Left ventricle myocardium inferior (tissue), 1 donor: ENCODE data around the gene INPP4B. TPM values are rescaled to one million over a fixed set of nuclear protein-coding genes. Genes with fewer than 3 reads are reported as not detected.

ENCODE experiments used
- DNase-seq: peaks from one replicate; pipeline ENCODE4 v3.0.0-alpha.2; 2020
- H3K27ac ChIP-seq: fragments of 200-600 bp; replicated peaks from 2 replicates; pipeline ENCODE4 v1.8.0; 2021
- H3K27me3 ChIP-seq: fragments of 200-600 bp; 2 replicates; pipeline ENCODE4 v1.8.0; 2021; ENCODE audit warnings: low read depth
- H3K36me3 ChIP-seq: fragments of 200-600 bp; 2 replicates; pipeline ENCODE4 v1.8.0; 2021
- H3K4me1 ChIP-seq: fragments of 200-600 bp; 2 replicates; pipeline ENCODE4 v1.8.0; 2021
- H3K4me3 ChIP-seq: fragments of 200-600 bp; 2 replicates; pipeline ENCODE4 v1.8.0; 2021; ENCODE audit warnings: mild to moderate bottlenecking, moderate library complexity
- H3K9me3 ChIP-seq: fragments of 200-600 bp; replicated peaks from 2 replicates; pipeline ENCODE4 v1.8.0; 2021
- intact Hi-C: fragments of 100-400 bp; cut with micrococcal nuclease; formaldehyde crosslinking; loops from one replicate; pipeline ENCODE4 v1.11.0; 2022
- total RNA-seq: library from RNA; stranded (reverse); fragmentation: NEBNext Ultra II Directional; extraction: Animal tissue kit (Norgen Biotek cat#: 25700); gene quantifications from one replicate; pipeline ENCODE4 v1.2.1, GENCODE V29; 2021
- TF ChIP-seq, protein P1 (sequence below): fragments of 200-600 bp; IDR thresholded peaks from 2 replicates; pipeline ENCODE4 v1.8.0; 2021; ENCODE audit warnings: antibody characterized with exemption, mild to moderate bottlenecking, borderline replicate concordance
- donor health status: DM: no; HTN: yes; CAD: no; lungs with severe emphysema.

Gene INPP4B
- total RNA-seq, 1 donor from 2014 or later: 61.1 TPM

DNA sequence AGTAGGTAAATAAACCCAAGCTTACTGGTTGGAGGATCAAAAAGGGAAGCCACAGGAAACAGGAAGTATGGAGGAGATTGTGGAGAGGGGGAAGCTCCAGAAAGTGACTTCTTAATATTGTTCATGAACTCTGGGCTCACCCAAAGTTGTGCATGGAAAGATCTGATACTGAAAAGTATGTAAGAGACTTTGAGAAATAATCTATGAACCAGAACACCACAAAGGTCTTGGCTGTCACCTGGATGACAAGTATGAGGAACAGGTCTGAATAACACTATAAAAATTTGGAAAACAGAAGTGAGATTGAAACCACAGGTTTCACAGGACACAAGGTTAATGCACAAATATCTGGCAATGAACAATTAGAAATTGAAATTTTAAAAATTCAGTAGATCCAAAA lies 567.4 kb downstream of the INPP4B start:
- no peak for DNase-seq
- H3K36me3 ChIP-seq: no peaks in the 10 kb centered on the region
- peaks cover 6% of the 10 kb centered on the region for H3K4me1 ChIP-seq
- TF ChIP-seq, protein P1, sequence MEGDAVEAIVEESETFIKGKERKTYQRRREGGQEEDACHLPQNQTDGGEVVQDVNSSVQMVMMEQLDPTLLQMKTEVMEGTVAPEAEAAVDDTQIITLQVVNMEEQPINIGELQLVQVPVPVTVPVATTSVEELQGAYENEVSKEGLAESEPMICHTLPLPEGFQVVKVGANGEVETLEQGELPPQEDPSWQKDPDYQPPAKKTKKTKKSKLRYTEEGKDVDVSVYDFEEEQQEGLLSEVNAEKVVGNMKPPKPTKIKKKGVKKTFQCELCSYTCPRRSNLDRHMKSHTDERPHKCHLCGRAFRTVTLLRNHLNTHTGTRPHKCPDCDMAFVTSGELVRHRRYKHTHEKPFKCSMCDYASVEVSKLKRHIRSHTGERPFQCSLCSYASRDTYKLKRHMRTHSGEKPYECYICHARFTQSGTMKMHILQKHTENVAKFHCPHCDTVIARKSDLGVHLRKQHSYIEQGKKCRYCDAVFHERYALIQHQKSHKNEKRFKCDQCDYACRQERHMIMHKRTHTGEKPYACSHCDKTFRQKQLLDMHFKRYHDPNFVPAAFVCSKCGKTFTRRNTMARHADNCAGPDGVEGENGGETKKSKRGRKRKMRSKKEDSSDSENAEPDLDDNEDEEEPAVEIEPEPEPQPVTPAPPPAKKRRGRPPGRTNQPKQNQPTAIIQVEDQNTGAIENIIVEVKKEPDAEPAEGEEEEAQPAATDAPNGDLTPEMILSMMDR: no peak
- H3K27me3 ChIP-seq: no peaks in the 10 kb centered on the region
- H3K4me3 ChIP-seq: no peak overlapping the region
- no peak overlapping the region for H3K27ac ChIP-seq
- intact Hi-C loops: no loop called here
- no peaks in the 10 kb centered on the region for H3K9me3 ChIP-seq

DNA sequence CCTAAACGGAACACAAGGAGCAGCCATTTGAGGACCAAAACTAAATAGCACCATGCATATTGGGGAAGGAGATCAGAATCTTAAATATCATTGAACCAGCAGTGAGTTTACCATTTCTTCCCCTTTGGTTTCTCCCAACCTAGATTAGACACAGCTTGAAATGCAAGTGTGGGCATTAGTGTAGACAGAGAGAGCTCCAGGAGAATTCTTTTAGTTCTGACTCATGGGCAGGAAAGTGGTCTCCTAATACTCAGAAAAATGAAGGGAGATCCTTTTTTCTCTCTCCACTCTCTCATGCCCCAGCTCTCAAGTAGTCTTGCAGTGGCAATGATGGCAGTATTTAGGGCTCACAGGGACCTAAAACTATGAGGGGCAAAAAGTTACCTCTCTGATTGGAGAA lies 567.9 kb downstream of the INPP4B start:
- Histone ChIP-seq H3K27ac (no peak overlapping the region), H3K4me1 (peaks cover 4% of the 10 kb centered on the region), H3K9me3 (no peaks in the 10 kb centered on the region), H3K36me3 (no peaks in the 10 kb centered on the region), H3K4me3 (no peak overlapping the region), H3K27me3 (no peaks in the 10 kb centered on the region)
- no peak for DNase-seq
- intact Hi-C loops: no loop called here
- TF ChIP-seq, protein P1: no peak

DNA sequence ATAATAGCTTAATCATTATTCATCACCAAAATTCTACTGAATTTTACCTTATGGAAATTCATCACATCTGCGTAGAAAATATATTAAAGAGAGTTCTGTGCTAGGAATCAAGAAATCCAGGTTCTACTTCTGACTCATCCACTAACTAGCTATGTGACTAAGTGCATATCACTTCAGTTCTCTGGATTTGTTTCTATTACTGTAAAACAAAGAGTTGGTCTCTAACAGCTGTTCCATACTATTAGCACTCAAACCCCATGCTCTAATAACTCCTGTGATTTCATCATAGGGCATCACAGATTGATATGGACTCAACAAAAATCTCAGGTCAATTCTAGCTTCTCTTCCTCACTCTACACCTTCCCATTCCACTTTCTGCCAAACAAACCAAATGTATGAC lies 572.0 kb downstream of the INPP4B start:
- TF ChIP-seq, protein P1: no peak
- Histone ChIP-seq H3K9me3 (no peaks in the 10 kb centered on the region), H3K4me1 (no peaks in the 10 kb centered on the region), H3K4me3 (no peak overlapping the region), H3K27me3 (no peaks in the 10 kb centered on the region), H3K36me3 (no peaks in the 10 kb centered on the region), H3K27ac (no peak overlapping the region)
- intact Hi-C loops: no loop called here
- DNase-seq: no peak

DNA sequence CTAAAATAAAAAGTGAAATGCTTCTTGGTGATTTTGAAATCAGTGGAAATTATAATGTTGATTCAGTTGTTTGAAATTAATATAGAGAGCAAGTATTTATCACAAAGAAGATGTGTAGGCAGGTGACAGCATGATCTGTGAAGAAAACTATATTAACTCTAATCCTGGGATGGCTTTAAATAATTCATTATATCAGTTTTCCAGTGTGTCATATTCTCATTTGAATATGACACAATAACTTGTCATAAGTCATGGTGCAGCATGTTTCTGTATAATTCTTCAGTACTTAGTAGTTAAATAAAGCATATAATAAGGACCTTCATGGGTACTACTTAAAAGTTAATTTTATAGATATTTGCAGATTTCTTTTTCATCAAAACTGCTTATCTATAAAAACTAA lies 573.6 kb downstream of the INPP4B start:
- intact Hi-C loops: no loop called here
- TF ChIP-seq, protein P1: no peak
- H3K4me3 ChIP-seq: no peak overlapping the region
- no peaks in the 10 kb centered on the region for H3K36me3 ChIP-seq
- no peaks in the 10 kb centered on the region for H3K27me3 ChIP-seq
- H3K4me1 ChIP-seq: no peaks in the 10 kb centered on the region
- H3K9me3 ChIP-seq: no peaks in the 10 kb centered on the region
- no peak for DNase-seq
- no peak overlapping the region for H3K27ac ChIP-seq

DNA sequence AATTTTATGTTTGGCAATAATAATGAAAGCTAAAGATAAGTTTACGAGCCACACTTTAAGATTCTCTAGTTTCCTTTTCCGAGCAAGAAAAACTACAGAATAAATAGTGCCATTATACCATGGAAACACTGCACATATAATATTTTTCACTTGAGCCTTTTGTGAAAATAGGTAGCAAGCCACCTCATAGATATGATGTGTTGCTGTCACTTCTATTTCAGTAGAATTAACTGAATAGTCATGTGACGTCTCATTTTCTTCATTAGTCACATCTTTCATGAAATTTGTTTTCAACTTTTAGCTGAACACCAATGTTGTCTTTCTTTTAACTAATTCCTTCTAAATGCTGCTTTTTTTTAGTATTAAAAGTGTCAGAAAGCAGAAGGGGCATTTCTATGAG lies 574.3 kb downstream of the INPP4B start:
- intact Hi-C loops: no loop called here
- Histone ChIP-seq H3K36me3 (no peaks in the 10 kb centered on the region), H3K4me3 (no peak overlapping the region), H3K27ac (no peak overlapping the region), H3K9me3 (no peaks in the 10 kb centered on the region), H3K27me3 (no peaks in the 10 kb centered on the region), H3K4me1 (no peaks in the 10 kb centered on the region)
- DNase-seq: no peak
- TF ChIP-seq, protein P1: no peak

DNA sequence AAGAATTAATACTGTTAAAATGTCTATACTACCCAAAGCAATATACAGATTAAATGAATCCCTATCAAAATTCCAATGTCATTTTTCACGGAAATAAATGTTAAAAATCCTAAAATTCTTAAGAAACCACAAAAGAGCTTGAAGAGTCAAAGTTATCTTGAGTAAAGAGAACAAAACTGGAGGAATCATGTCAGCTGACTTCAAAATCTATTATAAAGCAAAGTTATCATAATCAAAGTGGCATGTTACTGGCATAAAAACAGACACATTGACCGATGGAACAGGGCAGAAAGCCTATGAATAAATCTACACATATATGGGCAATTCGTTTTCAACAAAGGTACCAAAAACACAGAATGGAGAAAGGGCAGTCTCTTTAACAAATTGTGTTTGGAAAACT lies 579.0 kb downstream of the INPP4B start:
- Histone ChIP-seq H3K4me1 (peaks cover 11% of the 10 kb centered on the region), H3K9me3 (no peaks in the 10 kb centered on the region), H3K36me3 (no peaks in the 10 kb centered on the region), H3K27ac (peak overlapping the region; percentile 77), H3K4me3 (no peak overlapping the region), H3K27me3 (no peaks in the 10 kb centered on the region)
- intact Hi-C loops: no loop called here
- no peak for DNase-seq
- TF ChIP-seq, protein P1: no peak
